Measurements from ENCODE around the gene DNASE1L1.

Gene DNASE1L1

GRCh38 chrX:154373340-154374306, 35.4 kb downstream of the DNASE1L1 start:
- no peak for DNase-seq (ENCODE audit: low read depth, low spot score)
- H3K4me3 ChIP-seq (ENCODE audit: low read length) = no peak overlapping the region

GRCh38 chrX:154372612-154373022, 36.4 kb downstream of the DNASE1L1 start:
- DNase-seq (ENCODE audit: low read depth, low spot score) = no peak
- no peak overlapping the region for H3K4me3 ChIP-seq (ENCODE audit: low read length)

GRCh38 chrX:154371789-154372300, 37.2 kb downstream of the DNASE1L1 start:
- H3K4me3 ChIP-seq (ENCODE audit: low read length) = no peak overlapping the region; the same call in 1 of the 2 replicates
- DNase-seq (ENCODE audit: low read depth, low spot score) = no peak

GRCh38 chrX:154371017-154371788, 37.9 kb downstream of the DNASE1L1 start:
- DNase-seq (ENCODE audit: low read depth, low spot score) = peak; percentile 86
- H3K4me3 ChIP-seq (ENCODE audit: low read length) = peak overlapping the region; percentile 81

- no peak for DNase-seq (ENCODE audit: low read depth, low spot score)
- peak overlapping the region; percentile 81 for H3K4me3 ChIP-seq (ENCODE audit: low read length)
Observed at GRCh38 chrX:154370300-154371016, 38.6 kb downstream of the DNASE1L1 start.

- peak overlapping the region; percentile 81 for H3K4me3 ChIP-seq (ENCODE audit: low read length)
- peak; percentile 75 for DNase-seq (ENCODE audit: low read depth, low spot score)
Observed at GRCh38 chrX:154369449-154370299, 39.4 kb downstream of the DNASE1L1 start.

- peak overlapping the region; percentile 81 for H3K4me3 ChIP-seq (ENCODE audit: low read length)
- DNase-seq (ENCODE audit: low read depth, low spot score) = peak; percentile 58
Observed at GRCh38 chrX:154368630-154369448, 40.2 kb downstream of the DNASE1L1 start.

GRCh38 chrX:154367474-154368308, 41.4 kb downstream of the DNASE1L1 start:
- H3K4me3 ChIP-seq (ENCODE audit: low read length) = no peak overlapping the region

GRCh38 chrX:154366666-154367055, 42.4 kb downstream of the DNASE1L1 start:
- H3K4me3 ChIP-seq (ENCODE audit: low read length) = no peak overlapping the region
- no peak for DNase-seq (ENCODE audit: low read depth, low spot score)

More at GRCh38 chrX:154367474-154368308, 41.4 kb downstream of the DNASE1L1 start:
- no peak for DNase-seq (ENCODE audit: low read depth, low spot score)

- no peak overlapping the region for H3K4me3 ChIP-seq (ENCODE audit: low read length)
- DNase-seq (ENCODE audit: low read depth, low spot score) = no peak
Observed at GRCh38 chrX:154365997-154366665, 42.9 kb downstream of the DNASE1L1 start.

GRCh38 chrX:154365052-154365600, 43.9 kb downstream of the DNASE1L1 start:
- DNase-seq (ENCODE audit: low read depth, low spot score) = no peak
- H3K4me3 ChIP-seq (ENCODE audit: low read length) = no peak overlapping the region

- H3K4me3 ChIP-seq (ENCODE audit: low read length) = no peak overlapping the region
- no peak for DNase-seq (ENCODE audit: low read depth, low spot score)
Observed at GRCh38 chrX:154363706-154364439, 45.2 kb downstream of the DNASE1L1 start.

- DNase-seq (ENCODE audit: low read depth, low spot score) = no peak
Observed at GRCh38 chrX:154362085-154362742, 46.8 kb downstream of the DNASE1L1 start.

GRCh38 chrX:154360155-154360713, 48.8 kb downstream of the DNASE1L1 start:
- no peak overlapping the region for H3K4me3 ChIP-seq (ENCODE audit: low read length)
- no peak for DNase-seq (ENCODE audit: low read depth, low spot score)

More at GRCh38 chrX:154362085-154362742, 46.8 kb downstream of the DNASE1L1 start:
- H3K4me3 ChIP-seq (ENCODE audit: low read length) = no peak overlapping the region

Measured in Jurkat, Clone E6-1 (cell line).